Measurements from ENCODE around the gene SYAP1.

GRCh38 chrX:16696956-16697355, 22.5 kb upstream of the SYAP1 start:
- TF ChIP-seq CTCF (IDR thresholded peaks at IDR 0.05; ENCODE audit: low read depth, low read length), result no peak
- TF ChIP-seq MAX (IDR thresholded peaks at IDR 0.05; ENCODE audit: low read depth, low read length), result no peak
- TF ChIP-seq POLR2A (IDR thresholded peaks at IDR 0.05; ENCODE audit: extremely low read depth, insufficient read length), result no peak
- no peak for TF ChIP-seq MYC (IDR thresholded peaks at IDR 0.05; ENCODE audit: low read depth, low read length)

Data from NB4 (cell line).